Mesothelial cell of epicardium (in vitro differentiated cells): ENCODE results near the gene CEACAM19. TPM values are rescaled to one million over a fixed set of nuclear protein-coding genes. Genes with fewer than 3 reads are reported as not detected.

Source experiments
- DNase-seq, 2 experiments: peaks; one replicate each; pipeline ENCODE4 v3.0.0; 2021; ENCODE audit warnings: low spot score in 2 of 2; ENCODE audit not compliant: unreplicated experiment in 2 of 2
- H3K27ac Mint-ChIP-seq: 2 replicates; pipeline ENCODE4 v1.8.0; 2021; ENCODE audit warnings: mixed read lengths
- H3K27me3 Mint-ChIP-seq: 2 replicates; pipeline ENCODE4 v1.8.0; 2021; ENCODE audit warnings: low read depth, mixed read lengths
- H3K36me3 Mint-ChIP-seq: 2 replicates; pipeline ENCODE4 v1.8.0; 2021; ENCODE audit warnings: mixed read lengths
- H3K4me1 Mint-ChIP-seq: 2 replicates; pipeline ENCODE4 v1.8.0; 2021; ENCODE audit warnings: mixed read lengths
- H3K4me3 Mint-ChIP-seq: 2 replicates; pipeline ENCODE4 v1.8.0; 2021; ENCODE audit warnings: mild to moderate bottlenecking, moderate library complexity, mixed read lengths
- H3K9me3 Mint-ChIP-seq: 2 replicates; pipeline ENCODE4 v1.8.0; 2021; ENCODE audit warnings: mixed read lengths
- CTCF ChIP-seq: fragments of 200-600 bp; sonication (generic); IDR thresholded peaks from one replicate; pipeline ENCODE4 v1.5.0; 2021; ENCODE audit warnings: antibody characterized with exemption; ENCODE audit not compliant: unreplicated experiment
- total RNA-seq: library from RNA; stranded (reverse); gene quantifications from 3 replicates; pipeline ENCODE4 v1.2.1, GENCODE V29; 2021

Gene CEACAM19
- total RNA-seq, 1 donor from 2014 or later, result 11.2 TPM

GRCh38 chr19:44696939-44697669 is 25.8 kb downstream of the CEACAM19 start:
- Mint-ChIP-seq H3K27me3 (no peaks in the 10 kb centered on the region), H3K36me3 (no peaks in the 10 kb centered on the region), H3K27ac (no peak overlapping the region), H3K4me1 (no peaks in the 10 kb centered on the region), H3K4me3 (no peak overlapping the region), H3K9me3 (no peaks in the 10 kb centered on the region)
- DNase-seq, result no peak
- no peak for TF ChIP-seq CTCF

DNA sequence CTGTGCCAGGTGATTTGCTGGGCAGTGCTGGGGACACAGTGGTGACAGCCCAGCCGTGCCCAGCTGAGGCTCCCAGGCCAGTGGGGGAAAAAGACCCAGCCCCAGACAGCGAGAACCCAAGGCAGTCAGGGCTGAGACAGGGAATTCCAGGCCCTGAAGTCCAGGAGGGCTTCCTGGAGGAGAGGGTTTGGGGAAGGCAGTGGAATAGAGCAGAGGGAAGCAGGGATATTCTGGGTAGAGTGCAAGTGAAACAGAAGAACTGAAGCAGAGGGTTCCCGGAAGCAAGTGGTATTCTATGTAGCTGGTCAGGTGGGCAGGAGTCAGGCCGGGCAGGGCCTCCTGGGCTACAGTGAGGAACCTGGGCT is 26.4 kb downstream of the CEACAM19 start:
- no peak for DNase-seq
- no peaks in the 10 kb centered on the region for H3K4me1 Mint-ChIP-seq
- H3K36me3 Mint-ChIP-seq, result no peaks in the 10 kb centered on the region
- H3K9me3 Mint-ChIP-seq, result no peaks in the 10 kb centered on the region
- no peak overlapping the region for H3K27ac Mint-ChIP-seq
- H3K4me3 Mint-ChIP-seq, result no peak overlapping the region
- no peak for TF ChIP-seq CTCF
- no peaks in the 10 kb centered on the region for H3K27me3 Mint-ChIP-seq

DNA sequence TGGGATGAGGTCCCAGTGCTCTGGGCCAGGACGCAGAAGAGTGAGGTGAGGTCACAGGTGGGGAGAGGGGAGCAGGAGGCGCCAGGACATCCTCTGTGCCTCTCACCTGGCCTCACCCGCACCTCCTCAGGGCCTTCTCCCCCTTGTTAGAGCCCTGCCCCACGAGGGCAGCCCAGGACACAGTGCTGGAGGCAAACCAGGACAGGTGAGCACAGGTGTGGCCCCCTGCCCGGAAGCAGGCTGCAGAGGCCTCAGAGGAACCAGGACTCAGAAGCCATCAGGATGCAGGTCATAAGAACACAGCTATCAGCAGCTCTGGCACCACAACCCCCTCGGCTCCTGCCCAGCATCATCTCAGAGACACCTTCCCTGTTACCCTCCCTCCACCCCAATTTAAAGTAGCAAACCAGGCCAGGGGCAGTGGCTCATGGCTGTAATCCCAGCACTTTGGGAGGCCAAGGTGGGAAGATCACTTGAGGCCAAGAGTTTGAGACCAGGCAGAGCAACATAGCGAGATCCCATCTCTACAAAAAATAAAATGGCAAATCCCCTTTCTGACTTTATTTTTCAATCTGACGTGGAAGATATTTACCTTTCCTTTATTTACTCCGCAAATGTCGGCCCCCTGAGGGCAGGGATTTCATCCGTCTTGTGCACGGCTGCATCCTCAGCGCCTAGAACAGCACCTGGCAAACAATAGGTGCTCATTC is 27.4 kb downstream of the CEACAM19 start, which contains the start of gene CEACAM16:
Gene CEACAM16 (plus strand): TSS at position 660 of the 710 bp plus-strand sequence. CDS start 2,306 bp downstream, outside the sequence.
- DNase-seq, result no peak
- no peak within 1 kb of the TSS for H3K27ac Mint-ChIP-seq
- H3K36me3 Mint-ChIP-seq, result no peaks in the 10 kb centered on the region
- H3K4me3 Mint-ChIP-seq, result no peak within 1 kb of the TSS
- H3K9me3 Mint-ChIP-seq, result no peaks in the 10 kb centered on the region
- H3K27me3 Mint-ChIP-seq, result no peaks in the 10 kb centered on the region
- TF ChIP-seq CTCF, result no peak
- no peaks in the 10 kb centered on the region for H3K4me1 Mint-ChIP-seq

- no peaks in the 10 kb centered on the region for H3K9me3 Mint-ChIP-seq
- H3K27ac Mint-ChIP-seq, result no peak overlapping the region
- no peak overlapping the region for H3K4me3 Mint-ChIP-seq
- H3K4me1 Mint-ChIP-seq, result no peaks in the 10 kb centered on the region
- no peak for DNase-seq
- H3K36me3 Mint-ChIP-seq, result no peaks in the 10 kb centered on the region
- H3K27me3 Mint-ChIP-seq, result no peaks in the 10 kb centered on the region
- no peak for TF ChIP-seq CTCF
Measured at GRCh38 chr19:44700547-44700946, 29.3 kb downstream of the CEACAM19 start.

DNA sequence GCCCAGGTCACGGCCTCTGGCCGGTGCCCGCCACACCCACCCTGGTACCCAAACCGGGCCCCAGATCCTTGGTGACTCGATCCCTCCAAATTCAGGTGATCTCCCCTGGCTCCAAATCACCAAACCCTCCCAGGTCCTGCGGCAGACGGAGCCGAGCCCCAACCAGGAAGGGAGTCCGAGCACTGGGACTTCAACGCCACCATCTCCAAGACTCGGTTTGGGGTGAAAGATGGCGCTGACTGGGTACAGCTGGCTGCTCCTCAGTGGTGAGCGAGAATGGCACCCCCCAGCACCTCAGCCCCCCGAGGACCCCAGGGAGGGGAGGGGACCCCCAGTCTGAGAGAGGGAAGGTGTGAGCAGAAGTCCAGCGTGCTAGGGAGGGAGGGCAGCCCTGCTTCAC is 29.9 kb downstream of the CEACAM19 start:
- no peaks in the 10 kb centered on the region for H3K4me1 Mint-ChIP-seq
- H3K27me3 Mint-ChIP-seq, result no peaks in the 10 kb centered on the region

More for the DNA sequence above, 29.9 kb downstream of the CEACAM19 start:
- Mint-ChIP-seq H3K9me3 (no peaks in the 10 kb centered on the region), H3K36me3 (no peaks in the 10 kb centered on the region), H3K4me3 (no peak overlapping the region), H3K27ac (no peak overlapping the region)
- no peak for TF ChIP-seq CTCF
- no peak for DNase-seq
